ENCODE results near the gene PMVK.

The PMVK gene

GRCh38 chr1:154879038-154879421, 57.5 kb downstream of the PMVK start:
- no peak for DNase-seq (ENCODE audit: extremely low read depth, insufficient read length)
- TF ChIP-seq, protein P1, sequence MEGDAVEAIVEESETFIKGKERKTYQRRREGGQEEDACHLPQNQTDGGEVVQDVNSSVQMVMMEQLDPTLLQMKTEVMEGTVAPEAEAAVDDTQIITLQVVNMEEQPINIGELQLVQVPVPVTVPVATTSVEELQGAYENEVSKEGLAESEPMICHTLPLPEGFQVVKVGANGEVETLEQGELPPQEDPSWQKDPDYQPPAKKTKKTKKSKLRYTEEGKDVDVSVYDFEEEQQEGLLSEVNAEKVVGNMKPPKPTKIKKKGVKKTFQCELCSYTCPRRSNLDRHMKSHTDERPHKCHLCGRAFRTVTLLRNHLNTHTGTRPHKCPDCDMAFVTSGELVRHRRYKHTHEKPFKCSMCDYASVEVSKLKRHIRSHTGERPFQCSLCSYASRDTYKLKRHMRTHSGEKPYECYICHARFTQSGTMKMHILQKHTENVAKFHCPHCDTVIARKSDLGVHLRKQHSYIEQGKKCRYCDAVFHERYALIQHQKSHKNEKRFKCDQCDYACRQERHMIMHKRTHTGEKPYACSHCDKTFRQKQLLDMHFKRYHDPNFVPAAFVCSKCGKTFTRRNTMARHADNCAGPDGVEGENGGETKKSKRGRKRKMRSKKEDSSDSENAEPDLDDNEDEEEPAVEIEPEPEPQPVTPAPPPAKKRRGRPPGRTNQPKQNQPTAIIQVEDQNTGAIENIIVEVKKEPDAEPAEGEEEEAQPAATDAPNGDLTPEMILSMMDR (IDR thresholded peaks at IDR 0.05; ENCODE audit: insufficient read depth, low read length, poor library complexity, severe bottlenecking) = no peak
- Histone ChIP-seq H3K36me3 (ENCODE audit: control insufficient read depth, insufficient read depth, low read length) (no peaks in the 10 kb centered on the region), H3K27me3 (replicated peaks; ENCODE audit: control insufficient read depth, insufficient read depth, low read length) (no peaks in the 10 kb centered on the region), H3K4me3 (replicated peaks; ENCODE audit: low read depth, low read length) (no peak overlapping the region)

DNA sequence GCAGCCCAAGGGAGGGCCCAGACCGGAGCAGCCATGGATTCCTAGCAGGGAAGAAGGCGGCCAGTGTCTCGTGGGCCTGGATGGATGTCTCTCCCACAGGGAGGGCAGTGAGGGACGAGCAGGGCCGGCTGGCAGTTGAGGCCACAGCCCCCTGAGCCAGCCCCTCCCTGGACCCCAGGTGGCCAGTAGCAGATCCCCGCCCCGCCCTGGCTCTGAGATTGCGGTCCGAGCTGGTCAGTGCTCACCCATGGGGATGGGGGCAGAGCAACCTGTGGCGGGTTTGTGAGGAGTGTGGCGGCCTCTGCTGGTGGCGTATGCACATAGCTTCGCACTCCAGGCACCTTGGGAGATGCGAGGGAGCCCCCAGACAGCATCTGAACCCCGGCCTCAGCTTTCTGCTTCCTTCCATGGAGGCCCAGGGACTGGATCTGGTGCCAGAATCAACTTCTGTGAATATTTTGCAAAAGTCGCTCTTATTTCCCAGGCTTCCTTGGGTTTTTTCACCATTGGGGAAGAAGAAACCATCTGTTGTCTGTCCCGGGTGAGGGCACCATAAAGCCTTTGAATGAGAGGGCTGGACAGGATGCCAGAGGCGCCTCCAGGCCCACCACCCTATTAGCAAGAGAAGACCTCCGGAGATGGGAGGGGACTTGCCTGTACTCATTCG, 58.0 kb downstream of the PMVK start:
- TF ChIP-seq, protein P1 (IDR thresholded peaks at IDR 0.05; ENCODE audit: insufficient read depth, low read length, poor library complexity, severe bottlenecking) = peak; percentile 90
- Histone ChIP-seq H3K36me3 (ENCODE audit: control insufficient read depth, insufficient read depth, low read length) (no peaks in the 10 kb centered on the region), H3K4me3 (replicated peaks; ENCODE audit: low read depth, low read length) (no peak overlapping the region), H3K27me3 (replicated peaks; ENCODE audit: control insufficient read depth, insufficient read depth, low read length) (no peaks in the 10 kb centered on the region)
- DNase-seq (ENCODE audit: extremely low read depth, insufficient read length) = no peak

GRCh38 chr1:154877370-154877974, 59.0 kb downstream of the PMVK start:
- no peak for DNase-seq (ENCODE audit: extremely low read depth, insufficient read length)

GRCh38 chr1:154876842-154877369, 59.6 kb downstream of the PMVK start:
- Histone ChIP-seq H3K27me3 (replicated peaks; ENCODE audit: control insufficient read depth, insufficient read depth, low read length) (no peaks in the 10 kb centered on the region), H3K36me3 (ENCODE audit: control insufficient read depth, insufficient read depth, low read length) (no peaks in the 10 kb centered on the region), H3K4me3 (replicated peaks; ENCODE audit: low read depth, low read length) (no peak overlapping the region)
- no peak for DNase-seq (ENCODE audit: extremely low read depth, insufficient read length)
- TF ChIP-seq, protein P1 (IDR thresholded peaks at IDR 0.05; ENCODE audit: insufficient read depth, low read length, poor library complexity, severe bottlenecking) = no peak

More at GRCh38 chr1:154877370-154877974, 59.0 kb downstream of the PMVK start:
- Histone ChIP-seq H3K4me3 (replicated peaks; ENCODE audit: low read depth, low read length) (no peak overlapping the region), H3K27me3 (replicated peaks; ENCODE audit: control insufficient read depth, insufficient read depth, low read length) (no peaks in the 10 kb centered on the region), H3K36me3 (ENCODE audit: control insufficient read depth, insufficient read depth, low read length) (no peaks in the 10 kb centered on the region)
- TF ChIP-seq, protein P1 (IDR thresholded peaks at IDR 0.05; ENCODE audit: insufficient read depth, low read length, poor library complexity, severe bottlenecking) = no peak
